Loucy (cell line): Measurements from ENCODE around the gene CAST.

Source experiments
- H2AFZ ChIP-seq: fragments of 200-600 bp; sonication (generic); 2 replicates; pipeline ENCODE4 v1.6.0; 2016; ENCODE audit warnings: antibody characterized with exemption, mild to moderate bottlenecking, low read length, moderate library complexity
- H3F3A ChIP-seq: fragments of 200-600 bp; 2 replicates; pipeline ENCODE4 v1.6.0; 2016; ENCODE audit warnings: antibody characterized with exemption, low read depth, mild to moderate bottlenecking
- H3K27me3 ChIP-seq: fragments of 200-600 bp; sonication (generic); 2 replicates; pipeline ENCODE4 v1.6.1; 2014; ENCODE audit warnings: low read length, mild to moderate bottlenecking; ENCODE audit not compliant: insufficient read depth, poor library complexity, severe bottlenecking
- H3K36me3 ChIP-seq: fragments of 200-600 bp; sonication (generic); 2 replicates; pipeline ENCODE4 v1.6.1; 2016; ENCODE audit warnings: low read length; ENCODE audit not compliant: insufficient read depth
- H3K4me1 ChIP-seq: fragments of 200-600 bp; sonication (generic); 2 replicates; pipeline ENCODE4 v1.5.1; 2014; ENCODE audit warnings: low read length, mild to moderate bottlenecking; ENCODE audit not compliant: insufficient read depth, poor library complexity, severe bottlenecking
- H3K4me2 ChIP-seq: fragments of 200-600 bp; sonication (generic); 2 replicates; pipeline ENCODE4 v1.6.0; 2014; ENCODE audit warnings: antibody characterized with exemption, low read length, low read depth, mild to moderate bottlenecking; ENCODE audit not compliant: poor library complexity, severe bottlenecking
- H3K4me3 ChIP-seq: fragments of 200-600 bp; sonication (generic); 2 replicates; pipeline ENCODE4 v1.5.1; 2014; ENCODE audit warnings: low read length, mild to moderate bottlenecking, mixed read lengths; ENCODE audit not compliant: poor library complexity, severe bottlenecking
- H3K79me2 ChIP-seq: fragments of 200-600 bp; sonication (generic); 2 replicates; pipeline ENCODE4 v1.6.1; 2014; ENCODE audit warnings: low read length; ENCODE audit not compliant: insufficient read depth
- H3K9ac ChIP-seq: fragments of 200-600 bp; sonication (generic); 2 replicates; pipeline ENCODE4 v1.6.0; 2014; ENCODE audit warnings: mild to moderate bottlenecking, low read depth, low read length, moderate library complexity; ENCODE audit not compliant: poor library complexity, severe bottlenecking
- H3K9me2 ChIP-seq: fragments of 200-600 bp; sonication (generic); replicated peaks from 2 replicates; pipeline ENCODE4 v1.6.1; 2016; ENCODE audit warnings: low read depth, low read length, mixed read lengths
- H3K9me3 ChIP-seq: fragments of 200-600 bp; sonication (generic); 2 replicates; pipeline ENCODE4 v1.6.1; 2014; ENCODE audit warnings: mild to moderate bottlenecking, antibody characterized with exemption, low read length, low read depth; ENCODE audit not compliant: insufficient read depth
- H4K20me1 ChIP-seq: fragments of 200-600 bp; sonication (generic); 2 replicates; pipeline ENCODE4 v1.6.0; 2014; ENCODE audit warnings: antibody characterized with exemption, low read length, mild to moderate bottlenecking; ENCODE audit not compliant: insufficient read depth, poor library complexity, severe bottlenecking
- EZH2phosphoT487 ChIP-seq: fragments of 200-600 bp; IDR thresholded peaks from 2 replicates; pipeline ENCODE4 v1.6.1; 2018; ENCODE audit warnings: antibody characterized with exemption, mild to moderate bottlenecking, moderate library complexity, borderline replicate concordance
- TF ChIP-seq, protein P1 (sequence below): fragments of 200-600 bp; sonication (generic); conservative IDR thresholded peaks from 2 replicates; pipeline ENCODE4 v1.5.1; 2014; ENCODE audit warnings: mild to moderate bottlenecking, antibody characterized with exemption, low read length

Gene CAST

DNA sequence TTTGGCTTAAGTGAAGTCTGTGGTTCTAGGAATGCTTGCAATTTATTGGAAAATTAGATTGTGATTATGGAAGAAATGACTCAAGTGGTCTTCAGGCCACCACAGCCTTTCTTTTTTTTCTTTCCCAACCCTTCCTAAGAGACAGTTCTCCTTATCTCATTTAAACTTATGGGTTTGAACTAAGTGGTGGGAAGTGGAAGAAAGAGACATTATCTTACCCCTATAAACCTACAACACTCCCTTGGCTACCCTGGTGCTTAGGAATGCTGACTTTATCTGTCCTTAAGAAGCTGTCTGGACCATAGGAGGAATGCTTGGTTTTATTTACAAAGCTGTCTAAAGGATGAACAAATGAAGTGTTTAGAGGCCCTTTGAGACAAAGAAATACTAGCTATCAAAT, 150.7 kb downstream of the CAST start:
- Histone ChIP-seq H3K9ac (no peak overlapping the region), H3K79me2 (no peaks in the 10 kb centered on the region), H3K4me3 (no peak overlapping the region), H2AFZ (peak overlapping the region; percentile 37; the same call in 1 of the 2 replicates), H3K27me3 (no peaks in the 10 kb centered on the region), H3K9me2 (no peaks in the 10 kb centered on the region), H3F3A (peaks cover 11% of the 10 kb centered on the region), H3K9me3 (no peaks in the 10 kb centered on the region), H3K36me3 (no peaks in the 10 kb centered on the region), H4K20me1 (no peaks in the 10 kb centered on the region), H3K4me2 (no peak overlapping the region), H3K4me1 (peaks cover 85% of the 10 kb centered on the region)
- no peak for TF ChIP-seq EZH2phosphoT487
- TF ChIP-seq, protein P1, sequence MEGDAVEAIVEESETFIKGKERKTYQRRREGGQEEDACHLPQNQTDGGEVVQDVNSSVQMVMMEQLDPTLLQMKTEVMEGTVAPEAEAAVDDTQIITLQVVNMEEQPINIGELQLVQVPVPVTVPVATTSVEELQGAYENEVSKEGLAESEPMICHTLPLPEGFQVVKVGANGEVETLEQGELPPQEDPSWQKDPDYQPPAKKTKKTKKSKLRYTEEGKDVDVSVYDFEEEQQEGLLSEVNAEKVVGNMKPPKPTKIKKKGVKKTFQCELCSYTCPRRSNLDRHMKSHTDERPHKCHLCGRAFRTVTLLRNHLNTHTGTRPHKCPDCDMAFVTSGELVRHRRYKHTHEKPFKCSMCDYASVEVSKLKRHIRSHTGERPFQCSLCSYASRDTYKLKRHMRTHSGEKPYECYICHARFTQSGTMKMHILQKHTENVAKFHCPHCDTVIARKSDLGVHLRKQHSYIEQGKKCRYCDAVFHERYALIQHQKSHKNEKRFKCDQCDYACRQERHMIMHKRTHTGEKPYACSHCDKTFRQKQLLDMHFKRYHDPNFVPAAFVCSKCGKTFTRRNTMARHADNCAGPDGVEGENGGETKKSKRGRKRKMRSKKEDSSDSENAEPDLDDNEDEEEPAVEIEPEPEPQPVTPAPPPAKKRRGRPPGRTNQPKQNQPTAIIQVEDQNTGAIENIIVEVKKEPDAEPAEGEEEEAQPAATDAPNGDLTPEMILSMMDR = no peak

DNA sequence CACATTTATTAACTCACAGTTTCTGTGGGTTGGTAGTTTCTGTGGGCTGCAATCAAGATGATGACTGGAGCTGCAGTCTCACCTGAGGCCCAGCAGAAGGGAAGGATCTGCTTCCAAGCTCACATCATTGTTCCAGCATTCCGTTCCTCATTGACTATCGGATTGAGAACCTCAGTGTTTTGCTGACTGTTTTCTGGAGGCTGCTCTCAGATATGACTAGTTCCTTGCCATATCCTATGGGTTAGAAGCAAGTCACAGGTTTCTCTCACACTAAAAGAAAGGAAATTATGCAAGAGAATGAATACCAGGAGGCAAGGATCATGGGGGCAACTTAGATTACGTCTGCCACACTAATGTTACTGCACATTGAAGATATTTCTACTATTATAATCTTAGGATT, 151.9 kb downstream of the CAST start:
- no peaks in the 10 kb centered on the region for H3K79me2 ChIP-seq
- peak overlapping the region; percentile 3 for H3K4me2 ChIP-seq
- H3K9me3 ChIP-seq = no peaks in the 10 kb centered on the region
- no peaks in the 10 kb centered on the region for H3K36me3 ChIP-seq
- TF ChIP-seq, protein P1 = no peak
- no peak for TF ChIP-seq EZH2phosphoT487
- H3K27me3 ChIP-seq = no peaks in the 10 kb centered on the region
- H3K9ac ChIP-seq = peak overlapping the region; percentile 73
- H3K4me1 ChIP-seq = peaks cover 87% of the 10 kb centered on the region
- H4K20me1 ChIP-seq = no peaks in the 10 kb centered on the region
- H3K9me2 ChIP-seq = no peaks in the 10 kb centered on the region
- no peak overlapping the region for H2AFZ ChIP-seq
- no peak overlapping the region for H3K4me3 ChIP-seq
- H3F3A ChIP-seq = peaks cover 11% of the 10 kb centered on the region

DNA sequence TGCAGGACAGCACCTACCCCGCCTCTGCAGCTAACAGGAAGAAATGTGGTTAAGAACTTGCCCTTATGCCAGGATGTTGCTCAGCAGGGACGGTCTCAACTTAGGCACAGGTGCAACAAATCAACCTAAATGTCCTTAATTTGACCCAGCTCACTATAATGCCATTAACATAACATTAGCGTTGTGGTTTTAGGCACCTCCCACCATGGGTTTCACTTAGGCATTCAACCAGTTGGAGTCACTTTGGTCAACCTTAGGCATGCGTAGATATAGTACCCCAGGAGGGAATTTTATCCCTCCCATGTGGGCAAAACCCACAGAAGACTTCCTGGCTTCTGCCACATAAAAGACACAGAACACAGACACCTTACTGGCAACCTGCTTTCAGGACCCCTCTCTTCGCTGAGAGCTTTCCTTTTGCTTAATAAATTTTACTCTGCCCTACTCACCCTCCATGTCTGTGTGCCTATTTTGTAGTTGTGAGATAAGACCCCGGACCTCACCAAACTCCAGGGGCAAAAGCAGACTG, 154.3 kb downstream of the CAST start:
- no peak overlapping the region for H2AFZ ChIP-seq
- H3F3A ChIP-seq = peaks cover 11% of the 10 kb centered on the region
- no peaks in the 10 kb centered on the region for H3K9me3 ChIP-seq
- no peaks in the 10 kb centered on the region for H3K9me2 ChIP-seq
- H3K4me2 ChIP-seq = peak overlapping the region; percentile 90
- peak overlapping the region; percentile 84 for H3K9ac ChIP-seq
- no peaks in the 10 kb centered on the region for H3K27me3 ChIP-seq
- peak overlapping the region; percentile 73 for H3K4me3 ChIP-seq
- H4K20me1 ChIP-seq = no peaks in the 10 kb centered on the region
- no peaks in the 10 kb centered on the region for H3K36me3 ChIP-seq
- peaks cover 87% of the 10 kb centered on the region for H3K4me1 ChIP-seq
- TF ChIP-seq EZH2phosphoT487 = no peak
- TF ChIP-seq, protein P1 = no peak
- no peaks in the 10 kb centered on the region for H3K79me2 ChIP-seq
